GM21529 (cell line): ENCODE data around the gene NFKBIB.
"Not testable (repeated sequence)": the region's sequence is repeated elsewhere in the genome, so short reads cannot be mapped to it uniquely, and the experiment has no call there.

Source experiments
- ATAC-seq: cut with Tn5 transposase; IDR thresholded peaks from one replicate; pipeline ENCODE4 v1.9.1; 2021; ENCODE audit not compliant: unreplicated experiment

NFKBIB gene

GRCh38 chr19:38924388-38924787, 24.6 kb downstream of the NFKBIB start:
- ATAC-seq, result no peak

GRCh38 chr19:38928391-38929001, 28.7 kb downstream of the NFKBIB start:
- no peak for ATAC-seq

GRCh38 chr19:38929929-38930775, 30.4 kb downstream of the NFKBIB start, which contains the start of gene SARS2:
Gene SARS2, minus strand, starts transcription at chr19:38930763. Its CDS starts 27 bp downstream, at chr19:38930736.
- peak; percentile 64 for ATAC-seq

- ATAC-seq, result peak; percentile 93
These were observed 31.2 kb downstream of the NFKBIB start, which contains the start of gene MRPS12 for GRCh38 chr19:38930776-38931520. Gene MRPS12, plus strand, starts transcription at chr19:38930944. Its CDS starts 351 bp downstream, at chr19:38931295.

- no peak for ATAC-seq
These were observed 31.7 kb downstream of the NFKBIB start for GRCh38 chr19:38931521-38931793.

GRCh38 chr19:38932425-38933179, 32.8 kb downstream of the NFKBIB start:
- ATAC-seq, result no peak

- ATAC-seq, result no peak
These were observed 33.8 kb downstream of the NFKBIB start for GRCh38 chr19:38933544-38933943.

GRCh38 chr19:38939957-38940356, 40.2 kb downstream of the NFKBIB start:
- ATAC-seq, result no peak

GRCh38 chr19:38941466-38941865, 41.7 kb downstream of the NFKBIB start:
- not testable (repeated sequence) for ATAC-seq

GRCh38 chr19:38941979-38942378, 42.2 kb downstream of the NFKBIB start:
- no peak for ATAC-seq

GRCh38 chr19:38942471-38943181, 42.9 kb downstream of the NFKBIB start:
- ATAC-seq, result no peak

- ATAC-seq, result no peak
These were observed 45.3 kb downstream of the NFKBIB start for GRCh38 chr19:38944981-38945506.

GRCh38 chr19:38945562-38946228, 45.9 kb downstream of the NFKBIB start:
- no peak for ATAC-seq

- ATAC-seq, result no peak
These were observed 46.7 kb downstream of the NFKBIB start for GRCh38 chr19:38946229-38947010.

GRCh38 chr19:38949580-38950367, 50.0 kb downstream of the NFKBIB start:
- ATAC-seq, result no peak

- no peak for ATAC-seq
These were observed 51.4 kb downstream of the NFKBIB start for GRCh38 chr19:38951187-38951586.

GRCh38 chr19:38952395-38953165, 52.8 kb downstream of the NFKBIB start:
- ATAC-seq, result no peak
